Sigmoid colon (tissue), 7 donors: ENCODE data around the gene NIM1K. TPM values are rescaled to one million over a fixed set of nuclear protein-coding genes. Genes with fewer than 3 reads are reported as not detected.
"Not testable (repeated sequence)": the region's sequence is repeated elsewhere in the genome, so short reads cannot be mapped to it uniquely, and the experiment has no call there.

Experiments used
- DNase-seq: peaks from one replicate; pipeline ENCODE4 v3.0.0-alpha.2; 2019
- H3K27ac ChIP-seq, 4 donors: fragments of 200-600 bp; sonication (generic); one replicate each; pipeline ENCODE4 v1.5.1; 2016 to 2019; ENCODE audit warnings: mild to moderate bottlenecking in 1 of 4
- H3K27me3 ChIP-seq, 3 donors: fragments of 200-600 bp; sonication (generic); one replicate each; pipeline ENCODE4 v1.5.1; 2019; ENCODE audit warnings: mild to moderate bottlenecking in 1 of 3
- H3K36me3 ChIP-seq, 4 donors: fragments of 200-600 bp; sonication (generic); one replicate each; pipeline ENCODE4 v1.5.1; 2016 to 2019
- H3K4me1 ChIP-seq, 4 donors: fragments of 200-600 bp; sonication (generic); one replicate each; pipeline ENCODE4 v1.5.1; 2017 to 2019
- H3K4me3 ChIP-seq, 4 donors: fragments of 200-600 bp; sonication (generic); one replicate each; pipeline ENCODE4 v1.5.1; 2017 to 2019; ENCODE audit warnings: mild to moderate bottlenecking in 2 of 4, moderate library complexity in 1 of 4
- H3K9me3 ChIP-seq, 4 donors: fragments of 200-600 bp in 3 of 4; sonication (generic) in 3 of 4; one replicate each; pipeline versions ENCODE4 v1.5.1 to v1.6.1; 2013 to 2019
- EP300 ChIP-seq, 4 donors: sonication (generic); formaldehyde crosslinking; IDR thresholded peaks; one replicate each; pipeline ENCODE4 v1.6.1; 2017; ENCODE audit warnings: antibody characterized with exemption in 4 of 4
- POLR2A ChIP-seq, 2 donors: fragments of 450-650 bp; IDR thresholded peaks; one replicate each; pipeline ENCODE4 v1.6.1; 2016; ENCODE audit warnings: antibody characterized with exemption in 2 of 2, mild to moderate bottlenecking in 2 of 2, moderate library complexity in 2 of 2
- POLR2AphosphoS5 ChIP-seq, 4 donors: sonication (generic); formaldehyde crosslinking; IDR thresholded peaks; one replicate each; pipeline ENCODE4 v1.6.1; 2017; ENCODE audit warnings: antibody characterized with exemption in 4 of 4
- WGBS, 2 donors: extraction: QIAGEN DNeasy Blood & Tissue Kit; methylation state at CpG; one replicate each; pipeline ENCODE4 v1.1.7; 2013; 5-methylcytosine and 5-hydroxymethylcytosine counted together
- intact Hi-C: fragments of 100-400 bp; cut with DNase I; formaldehyde crosslinking; loops from one replicate; pipeline ENCODE4 v1.15.1; 2023
- polyA plus RNA-seq, 3 donors: library from polyadenylated mRNA; stranded (reverse); fragments of 200-250 nt; gene quantifications; one replicate each; pipeline ENCODE4 v1.2.3, GENCODE V29; 2013
- total RNA-seq, 4 donors: library from RNA; depleted of rRNA; stranded (reverse); fragments of >200 nt; gene quantifications; one replicate each; pipeline ENCODE4 v1.1.0, GENCODE V29; 2016
- TF ChIP-seq, protein P1 (sequence below), 4 experiments: fragments of 450-650 bp in 3 of 4; fragments of 200-600 bp in 1 of 4; IDR thresholded peaks; one replicate each; pipeline ENCODE4 v1.5.1; 2016 to 2019; ENCODE audit warnings: antibody characterized with exemption in 4 of 4, mild to moderate bottlenecking in 3 of 4, moderate library complexity in 2 of 4
- donor health status: healthy with polysubstance abuse.
- donor health status: Bipolar disorder and iron deficiency.
- donor health status: healthy.

Gene NIM1K
- total and polyA plus RNA-seq, 7 donors: 0.28 to 3.6 (median 0.68) TPM; not detected in 2

DNA sequence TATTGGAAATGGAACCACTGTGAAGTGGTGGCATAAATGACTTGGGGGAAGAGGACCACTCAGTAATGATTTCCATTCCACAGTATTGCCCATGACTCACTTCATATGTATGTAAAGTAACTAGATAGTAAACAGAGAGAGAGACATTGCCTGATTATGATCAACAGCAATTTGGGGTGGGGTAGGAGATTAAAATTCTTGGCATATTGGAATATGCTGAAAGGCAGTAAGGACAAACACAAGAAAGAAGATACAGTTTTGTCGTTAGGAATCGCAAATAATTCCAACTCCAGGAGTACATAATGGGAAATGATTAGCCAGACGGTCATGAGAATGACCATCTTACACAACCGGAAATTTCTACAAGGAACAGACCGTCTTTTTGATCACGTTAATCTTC lies 122.7 kb downstream of the NIM1K start:
- H3K9me3 ChIP-seq: no peaks in the 10 kb centered on the region
- intact Hi-C loops: loop anchor here (5.0 to 10.0 kb wide), 6 partner anchors 122 to 820 kb away; partner anchors contain the start of genes C5orf34, NIM1K and ZNF131
- DNase-seq: no peak
- 97% methylated on average over 6 of the region's 6 CpGs for WGBS, 2 donors
- no peaks in the 10 kb centered on the region for H3K27me3 ChIP-seq
- H3K4me3 ChIP-seq: no peak overlapping the region
- H3K4me1 ChIP-seq: peaks cover 0 to 25% (median 16%) of the 10 kb centered on the region in 4 donors
- H3K36me3 ChIP-seq: no peaks in the 10 kb centered on the region
- no peak for TF ChIP-seq POLR2A (IDR thresholded peaks at IDR 0.05)
- TF ChIP-seq, protein P1, sequence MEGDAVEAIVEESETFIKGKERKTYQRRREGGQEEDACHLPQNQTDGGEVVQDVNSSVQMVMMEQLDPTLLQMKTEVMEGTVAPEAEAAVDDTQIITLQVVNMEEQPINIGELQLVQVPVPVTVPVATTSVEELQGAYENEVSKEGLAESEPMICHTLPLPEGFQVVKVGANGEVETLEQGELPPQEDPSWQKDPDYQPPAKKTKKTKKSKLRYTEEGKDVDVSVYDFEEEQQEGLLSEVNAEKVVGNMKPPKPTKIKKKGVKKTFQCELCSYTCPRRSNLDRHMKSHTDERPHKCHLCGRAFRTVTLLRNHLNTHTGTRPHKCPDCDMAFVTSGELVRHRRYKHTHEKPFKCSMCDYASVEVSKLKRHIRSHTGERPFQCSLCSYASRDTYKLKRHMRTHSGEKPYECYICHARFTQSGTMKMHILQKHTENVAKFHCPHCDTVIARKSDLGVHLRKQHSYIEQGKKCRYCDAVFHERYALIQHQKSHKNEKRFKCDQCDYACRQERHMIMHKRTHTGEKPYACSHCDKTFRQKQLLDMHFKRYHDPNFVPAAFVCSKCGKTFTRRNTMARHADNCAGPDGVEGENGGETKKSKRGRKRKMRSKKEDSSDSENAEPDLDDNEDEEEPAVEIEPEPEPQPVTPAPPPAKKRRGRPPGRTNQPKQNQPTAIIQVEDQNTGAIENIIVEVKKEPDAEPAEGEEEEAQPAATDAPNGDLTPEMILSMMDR (IDR thresholded peaks at IDR 0.05): no peak
- no peak for TF ChIP-seq EP300 (IDR thresholded peaks at IDR 0.05)
- no peak for TF ChIP-seq POLR2AphosphoS5 (IDR thresholded peaks at IDR 0.05)
- H3K27ac ChIP-seq: no peak overlapping the region

DNA sequence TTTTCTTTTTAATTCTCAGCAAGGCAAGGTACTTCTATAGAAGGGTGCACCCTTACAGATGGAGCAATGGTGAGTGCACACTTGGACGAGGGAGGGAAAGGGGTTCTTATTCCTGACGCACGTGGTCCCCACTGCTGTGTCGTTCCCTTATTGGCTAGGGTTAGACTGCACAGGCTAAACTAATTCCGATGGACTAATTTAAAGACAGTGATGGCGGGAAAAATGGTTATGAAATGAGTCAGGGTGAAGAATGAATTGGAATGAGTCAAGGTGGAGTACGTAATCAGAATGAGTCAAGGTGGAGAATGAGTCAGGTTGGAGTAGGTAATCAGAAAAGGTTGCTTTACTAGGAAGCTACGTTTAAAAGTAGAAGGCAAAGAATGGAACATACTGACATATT lies 123.2 kb downstream of the NIM1K start:
- Histone ChIP-seq H3K36me3 (no peaks in the 10 kb centered on the region), H3K27me3 (no peaks in the 10 kb centered on the region), H3K27ac (no peak overlapping the region), H3K9me3 (no peaks in the 10 kb centered on the region), H3K4me3 (no peak overlapping the region), H3K4me1 (peaks cover 0 to 20% (median 13%) of the 10 kb centered on the region in 4 donors)
- 83 to 88% methylated on average over 8 of the region's 8 CpGs for WGBS, 2 donors
- intact Hi-C loops: loop anchor here (10.0 kb wide), 3 partner anchors 200 to 820 kb away; partner anchors contain the start of gene C5orf34
- TF ChIP-seq EP300 (IDR thresholded peaks at IDR 0.05): no peak
- TF ChIP-seq POLR2A (IDR thresholded peaks at IDR 0.05): no peak
- TF ChIP-seq, protein P1 (IDR thresholded peaks at IDR 0.05): no peak
- TF ChIP-seq POLR2AphosphoS5 (IDR thresholded peaks at IDR 0.05): no peak
- DNase-seq: no peak

DNA sequence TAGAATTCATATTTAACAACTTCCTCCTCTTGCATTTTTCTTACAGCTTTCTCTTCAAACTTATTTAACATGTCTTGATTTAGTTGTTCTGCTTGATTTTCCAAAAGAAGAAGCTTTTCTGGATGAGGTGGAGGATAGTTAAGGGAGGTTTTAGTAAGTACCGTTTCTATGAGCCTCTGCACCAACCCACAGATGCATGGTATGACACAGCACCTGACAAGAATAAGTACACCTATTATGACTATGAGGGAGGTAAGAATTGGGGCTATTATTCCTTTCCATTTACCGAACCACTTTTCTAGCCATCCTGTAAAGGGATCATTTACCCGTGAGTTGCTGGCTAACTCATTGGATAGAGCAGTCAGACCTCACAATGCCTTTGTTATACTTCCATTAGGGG lies 123.7 kb downstream of the NIM1K start:
- TF ChIP-seq, protein P1 (IDR thresholded peaks at IDR 0.05): no peak
- TF ChIP-seq EP300 (IDR thresholded peaks at IDR 0.05) (no peak), POLR2A (IDR thresholded peaks at IDR 0.05) (no peak), POLR2AphosphoS5 (IDR thresholded peaks at IDR 0.05) (no peak)
- Histone ChIP-seq H3K36me3 (no peaks in the 10 kb centered on the region), H3K4me1 (peaks cover 0 to 17% (median 12%) of the 10 kb centered on the region in 4 donors), H3K27me3 (no peaks in the 10 kb centered on the region), H3K27ac (no peak overlapping the region), H3K9me3 (no peaks in the 10 kb centered on the region), H3K4me3 (no peak overlapping the region)
- 89 to 93% methylated on average over 3 of the region's 3 CpGs for WGBS, 2 donors
- intact Hi-C loops: loop anchor here (10.0 kb wide), 3 partner anchors 199 to 821 kb away; partner anchors contain the start of gene C5orf34
- no peak for DNase-seq

DNA sequence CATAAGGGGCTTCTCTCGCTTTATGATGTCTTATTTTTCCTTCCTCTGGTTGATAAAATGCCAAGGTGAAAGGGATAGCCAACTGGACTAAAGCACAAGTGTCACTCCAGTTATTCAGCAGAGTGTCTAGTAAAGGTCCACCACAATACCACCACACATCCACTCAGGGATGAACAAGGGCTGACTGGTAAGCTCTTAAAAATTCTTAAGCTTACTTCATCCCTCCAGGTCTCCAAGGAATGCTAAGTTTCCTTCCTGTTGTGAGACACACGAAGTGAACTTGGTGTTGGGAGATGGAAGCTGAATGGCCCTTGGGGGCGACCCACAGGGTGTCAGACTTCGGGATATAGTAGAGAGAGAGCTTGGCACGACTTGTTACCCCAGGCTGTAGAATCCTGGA lies 124.4 kb downstream of the NIM1K start:
- DNase-seq: no peak
- TF ChIP-seq, protein P1 (IDR thresholded peaks at IDR 0.05): no peak
- no peak for TF ChIP-seq EP300 (IDR thresholded peaks at IDR 0.05)
- 91 to 93% methylated on average over 5 of the region's 5 CpGs for WGBS, 2 donors
- H3K4me1 ChIP-seq: peaks cover 0 to 14% (median 12%) of the 10 kb centered on the region in 4 donors
- intact Hi-C loops: loop anchor here (10.0 kb wide), 3 partner anchors 198 to 822 kb away; partner anchors contain the start of gene C5orf34
- no peak overlapping the region for H3K27ac ChIP-seq
- H3K36me3 ChIP-seq: no peaks in the 10 kb centered on the region
- no peaks in the 10 kb centered on the region for H3K27me3 ChIP-seq
- no peak overlapping the region for H3K4me3 ChIP-seq
- H3K9me3 ChIP-seq: no peaks in the 10 kb centered on the region

DNA sequence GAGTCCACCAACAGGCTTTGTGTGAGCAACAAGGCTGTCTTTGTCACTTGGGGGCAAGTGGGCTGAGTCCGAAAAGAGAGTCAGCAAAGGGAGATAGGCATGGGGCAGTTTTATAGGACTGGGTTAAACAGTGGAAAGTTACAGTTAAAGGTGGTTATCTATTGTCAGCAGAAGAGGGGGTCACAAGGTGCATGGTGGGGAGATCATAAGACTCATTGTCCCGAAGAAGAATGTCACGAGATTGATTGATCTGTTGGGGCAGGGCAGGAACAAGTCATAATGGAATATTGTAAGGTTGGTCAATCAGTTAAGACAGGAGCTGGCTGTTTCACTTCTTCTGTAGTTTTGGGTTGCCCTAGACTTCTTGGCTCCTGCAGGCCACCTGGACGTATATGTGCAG lies 128.8 kb downstream of the NIM1K start:
- Histone ChIP-seq H3K9me3 (no peaks in the 10 kb centered on the region), H3K4me1 (no peaks in the 10 kb centered on the region), H3K4me3 (no peak overlapping the region), H3K27ac (no peak overlapping the region), H3K36me3 (no peaks in the 10 kb centered on the region), H3K27me3 (no peaks in the 10 kb centered on the region)
- intact Hi-C loops: no loop called here
- no peak for DNase-seq
- WGBS, 2 donors: 83 to 92% methylated on average over 4 of the region's 4 CpGs
- TF ChIP-seq POLR2A (IDR thresholded peaks at IDR 0.05) (no peak), EP300 (IDR thresholded peaks at IDR 0.05) (no peak), POLR2AphosphoS5 (IDR thresholded peaks at IDR 0.05) (no peak)
- TF ChIP-seq, protein P1 (IDR thresholded peaks at IDR 0.05): no peak

DNA sequence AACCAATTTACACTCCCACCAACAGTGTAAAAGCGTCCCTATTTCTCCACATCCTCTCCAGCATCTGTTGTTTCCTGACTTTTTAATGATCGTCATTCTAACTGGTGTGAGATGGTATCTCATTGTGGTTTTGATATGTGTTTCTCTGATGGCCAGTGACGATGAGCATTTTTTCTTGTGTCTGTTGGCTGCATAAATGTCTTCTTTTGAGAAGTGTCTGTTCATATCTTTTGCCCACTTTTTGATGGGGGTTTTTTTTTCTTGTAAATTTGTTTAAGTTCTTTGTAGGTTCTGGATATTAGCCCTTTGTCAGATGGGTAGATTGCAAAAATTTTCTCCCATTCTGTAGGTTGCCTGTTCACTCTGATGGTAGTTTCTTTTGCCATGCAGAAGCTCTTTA lies 131.5 kb downstream of the NIM1K start:
- H3K4me3 ChIP-seq, H3K9me3 ChIP-seq, H3K36me3 ChIP-seq, DNase-seq, H3K27me3 ChIP-seq, H3K27ac ChIP-seq, H3K4me1 ChIP-seq, intact Hi-C loops: not testable (repeated sequence)
- 75 to 77% methylated on average over 3 of the region's 3 CpGs for WGBS, 2 donors

DNA sequence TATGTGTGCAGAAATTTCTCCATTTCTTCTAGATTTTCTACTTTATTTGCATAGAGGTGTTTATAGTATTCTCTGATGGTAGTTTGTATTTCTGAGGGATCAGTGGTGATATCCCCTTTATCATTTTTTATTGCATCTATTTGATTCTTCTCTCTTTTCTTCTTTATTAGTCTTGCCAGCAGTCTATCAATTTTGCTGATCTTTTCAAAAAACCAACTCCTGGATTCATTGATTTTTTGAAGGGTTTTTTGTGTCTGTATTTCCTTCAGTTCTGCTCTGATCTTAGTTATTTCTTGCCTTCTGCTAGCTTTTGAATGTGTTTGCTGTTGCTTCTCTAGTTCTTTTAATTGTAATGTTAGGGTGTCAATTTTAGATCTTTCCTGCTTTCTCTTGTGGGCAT lies 133.6 kb downstream of the NIM1K start:
- H3K9me3 ChIP-seq, H3K36me3 ChIP-seq, H3K4me1 ChIP-seq, H3K27ac ChIP-seq, intact Hi-C loops, H3K4me3 ChIP-seq, DNase-seq, H3K27me3 ChIP-seq: not testable (repeated sequence)
